Measurements from ENCODE around the gene CASP10.
"Not testable (repeated sequence)": the region's sequence is repeated elsewhere in the genome, so short reads cannot be mapped to it uniquely, and the experiment has no call there.

The CASP10 gene

DNA sequence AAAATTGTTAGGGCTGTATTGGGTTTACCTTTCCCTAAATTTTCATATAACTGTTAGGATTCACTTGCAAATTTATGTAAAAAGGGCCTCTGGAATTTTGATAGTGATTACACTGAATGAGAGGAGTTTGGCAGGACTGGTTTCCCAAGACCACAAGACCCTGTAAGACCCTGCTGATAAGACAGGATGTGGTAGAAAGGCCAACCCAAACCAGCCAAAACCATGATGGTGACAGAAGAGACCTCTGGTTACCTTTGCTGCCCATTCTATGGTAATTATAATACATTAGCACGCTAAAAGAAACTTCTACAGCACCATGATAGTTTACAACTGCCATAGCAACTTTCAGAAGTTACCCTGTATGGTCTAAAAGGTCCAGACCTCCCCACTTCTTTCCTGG is 8.3 kb upstream of the CASP10 start:
- H3K4me3 Mint-ChIP-seq: no peak overlapping the region
- H3K27me3 Mint-ChIP-seq: no peaks in the 10 kb centered on the region
- no peak overlapping the region for H3K27ac Mint-ChIP-seq
- no peaks in the 10 kb centered on the region for H3K36me3 Mint-ChIP-seq (ENCODE audit: low read depth)
- H3K9me3 Mint-ChIP-seq: peaks cover 10% of the 10 kb centered on the region
- no peak for DNase-seq
- peaks cover 16% of the 10 kb centered on the region for H3K4me1 Mint-ChIP-seq (ENCODE audit: low read depth)

DNA sequence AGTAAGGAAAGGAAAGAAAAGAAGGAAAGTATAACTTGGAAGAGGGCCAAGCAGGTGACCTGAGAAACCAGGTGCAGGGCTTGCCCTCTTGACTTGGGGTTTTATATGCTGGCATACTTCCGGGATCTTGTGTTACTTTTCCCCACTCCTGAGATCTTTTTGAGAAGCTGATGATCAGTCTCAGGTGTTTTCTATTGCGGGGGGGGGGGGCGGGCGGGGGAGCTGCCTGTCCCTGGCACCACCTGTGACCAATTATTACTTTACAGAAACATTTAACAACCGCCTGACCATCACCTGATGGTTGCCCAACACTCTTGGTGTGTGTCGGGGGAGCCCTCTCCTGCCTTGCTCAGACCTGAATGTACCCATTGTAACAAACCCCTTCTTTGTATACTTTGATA is 6.9 kb upstream of the CASP10 start:
- peaks cover 23% of the 10 kb centered on the region for H3K4me1 Mint-ChIP-seq (ENCODE audit: low read depth)
- no peak overlapping the region for H3K4me3 Mint-ChIP-seq
- no peak overlapping the region for H3K27ac Mint-ChIP-seq
- H3K36me3 Mint-ChIP-seq (ENCODE audit: low read depth): no peaks in the 10 kb centered on the region
- no peak for DNase-seq
- peaks cover 3% of the 10 kb centered on the region for H3K9me3 Mint-ChIP-seq
- H3K27me3 Mint-ChIP-seq: no peaks in the 10 kb centered on the region

DNA sequence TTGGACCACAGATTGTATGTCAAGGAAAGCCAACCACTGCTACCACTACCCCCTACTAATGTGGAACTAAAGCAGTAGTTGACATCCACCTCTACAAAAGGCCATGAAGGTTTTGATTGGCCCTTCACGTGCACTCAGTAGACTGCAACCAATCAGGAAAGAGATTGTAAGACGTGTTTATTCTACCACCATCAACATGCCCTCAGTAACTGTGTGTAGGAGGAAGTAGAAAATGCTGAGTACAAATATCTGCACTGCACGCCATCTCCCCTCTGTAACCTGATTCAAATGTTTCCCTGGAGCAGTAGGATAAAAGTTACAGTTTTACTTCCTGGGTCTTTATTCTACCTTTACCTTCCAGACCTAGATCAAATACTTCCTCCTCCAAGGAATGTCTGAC is 2.9 kb upstream of the CASP10 start:
- peaks cover 50% of the 10 kb centered on the region for H3K4me1 Mint-ChIP-seq (ENCODE audit: low read depth)
- no peaks in the 10 kb centered on the region for H3K9me3 Mint-ChIP-seq
- H3K4me3 Mint-ChIP-seq: no peak overlapping the region
- peaks cover 9% of the 10 kb centered on the region for H3K36me3 Mint-ChIP-seq (ENCODE audit: low read depth)
- no peaks in the 10 kb centered on the region for H3K27me3 Mint-ChIP-seq
- no peak for DNase-seq
- H3K27ac Mint-ChIP-seq: no peak overlapping the region

DNA sequence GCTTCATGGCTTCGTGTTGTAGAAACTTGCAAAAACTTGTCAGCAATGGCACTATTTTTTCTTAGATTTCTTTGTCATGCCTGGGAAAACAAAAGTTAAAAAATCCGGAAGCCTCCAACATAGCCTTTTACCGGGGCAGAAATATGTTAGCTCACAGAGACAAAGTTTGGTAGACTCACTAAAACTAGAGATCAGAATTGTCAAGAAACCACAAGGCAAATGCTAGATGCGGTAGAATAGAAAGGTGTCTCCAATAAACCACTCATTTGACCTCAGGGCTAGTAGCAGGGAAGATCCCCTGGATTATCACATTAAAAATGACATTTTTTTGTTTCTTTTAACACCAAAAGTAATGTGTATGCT is 405 bp downstream of the CASP10 start:
- H3K4me3 Mint-ChIP-seq: peak overlapping the region; percentile 85
- peaks cover 1% of the 10 kb centered on the region for H3K9me3 Mint-ChIP-seq
- peaks cover 68% of the 10 kb centered on the region for H3K4me1 Mint-ChIP-seq (ENCODE audit: low read depth)
- H3K36me3 Mint-ChIP-seq (ENCODE audit: low read depth): peaks cover 31% of the 10 kb centered on the region
- H3K27ac Mint-ChIP-seq: peak overlapping the region; percentile 72
- no peak for DNase-seq
- no peaks in the 10 kb centered on the region for H3K27me3 Mint-ChIP-seq

DNA sequence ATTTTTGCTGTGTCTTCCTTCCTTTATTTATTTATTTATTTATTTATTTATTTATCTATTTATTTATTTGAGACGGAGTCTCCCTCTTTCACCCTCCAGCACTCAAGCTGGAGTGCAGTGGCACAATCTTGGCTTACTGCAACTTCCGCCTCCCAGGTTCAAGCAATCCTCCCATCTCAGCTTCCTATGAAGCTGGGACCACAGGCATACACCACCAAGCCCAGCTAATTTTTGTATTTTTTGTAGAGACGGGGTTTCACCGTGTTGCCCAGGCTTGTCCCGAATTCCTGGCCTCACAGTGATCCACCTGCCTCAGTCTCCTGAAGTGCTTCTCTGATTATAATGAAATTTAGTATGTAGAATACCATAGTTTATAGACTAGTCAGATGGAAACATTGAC is 894 bp downstream of the CASP10 start:
- not testable (repeated sequence) for H3K27me3 Mint-ChIP-seq, H3K9me3 Mint-ChIP-seq, DNase-seq
- Mint-ChIP-seq H3K4me3 (peak overlapping the region; percentile 85), H3K4me1 (ENCODE audit: low read depth) (peaks cover 71% of the 10 kb centered on the region), H3K36me3 (ENCODE audit: low read depth) (peaks cover 34% of the 10 kb centered on the region), H3K27ac (peak overlapping the region; percentile 94)

DNA sequence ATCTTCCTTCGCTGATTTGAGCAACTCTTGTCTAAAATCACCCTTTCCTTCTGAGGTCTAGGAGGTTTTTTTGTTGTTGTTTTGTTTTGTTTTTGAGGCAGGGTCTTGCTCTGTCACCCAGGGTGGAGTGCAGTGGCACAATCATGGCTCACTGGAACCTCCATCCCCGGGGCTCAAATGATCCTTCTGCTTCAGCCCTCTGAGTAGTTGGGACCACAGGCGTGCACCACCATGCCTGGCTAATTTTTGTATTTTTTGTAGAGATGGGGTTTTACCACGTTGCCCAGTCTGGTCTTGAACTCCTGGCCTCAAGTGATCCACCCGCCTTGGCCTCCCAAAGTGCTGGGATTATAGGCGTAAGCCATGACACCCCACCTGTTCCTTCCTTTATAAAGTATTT is 1.3 kb downstream of the CASP10 start:
- peak overlapping the region; percentile 85 for H3K4me3 Mint-ChIP-seq
- H3K27me3 Mint-ChIP-seq, H3K9me3 Mint-ChIP-seq: not testable (repeated sequence)
- H3K4me1 Mint-ChIP-seq (ENCODE audit: low read depth): peaks cover 73% of the 10 kb centered on the region
- H3K36me3 Mint-ChIP-seq (ENCODE audit: low read depth): peaks cover 35% of the 10 kb centered on the region
- peak; percentile 55 for DNase-seq
- peak overlapping the region; percentile 94 for H3K27ac Mint-ChIP-seq

DNA sequence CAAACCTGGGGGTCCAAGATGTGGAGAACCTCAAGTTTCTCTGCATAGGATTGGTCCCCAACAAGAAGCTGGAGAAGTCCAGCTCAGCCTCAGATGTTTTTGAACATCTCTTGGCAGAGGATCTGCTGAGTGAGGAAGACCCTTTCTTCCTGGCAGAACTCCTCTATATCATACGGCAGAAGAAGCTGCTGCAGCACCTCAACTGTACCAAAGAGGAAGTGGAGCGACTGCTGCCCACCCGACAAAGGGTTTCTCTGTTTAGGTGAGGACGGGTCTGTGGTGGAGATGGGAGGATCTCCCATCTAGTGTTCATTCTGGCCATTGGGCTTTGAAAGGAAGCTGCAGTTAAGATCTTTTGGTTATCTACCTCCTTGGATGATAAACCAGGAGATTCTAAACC is 2.9 kb downstream of the CASP10 start:
- peaks cover 77% of the 10 kb centered on the region for H3K4me1 Mint-ChIP-seq (ENCODE audit: low read depth)
- peak; percentile 50 for DNase-seq
- peak overlapping the region; percentile 85 for H3K4me3 Mint-ChIP-seq
- H3K36me3 Mint-ChIP-seq (ENCODE audit: low read depth): peaks cover 46% of the 10 kb centered on the region
- H3K27me3 Mint-ChIP-seq: no peaks in the 10 kb centered on the region
- H3K9me3 Mint-ChIP-seq: peaks cover 3% of the 10 kb centered on the region
- H3K27ac Mint-ChIP-seq: peak overlapping the region; percentile 94

DNA sequence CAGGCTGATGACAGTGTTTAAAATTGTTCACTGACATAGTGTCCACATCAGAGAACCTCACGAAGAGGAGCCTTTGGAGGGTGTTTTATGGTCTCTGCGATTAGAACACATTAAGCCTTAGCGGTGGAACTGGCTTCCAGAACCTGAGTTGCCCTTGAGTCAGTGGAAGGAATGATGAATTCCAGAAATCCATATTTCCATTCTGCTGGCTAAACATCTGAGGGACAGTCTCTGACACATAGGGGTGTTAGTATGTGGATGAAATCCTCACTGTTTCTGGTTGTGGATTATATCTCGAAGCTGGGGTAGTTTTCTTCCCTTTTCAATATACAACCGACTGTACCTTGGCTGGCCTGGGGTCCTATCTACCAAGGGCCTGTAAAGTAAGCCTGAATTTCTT is 4.0 kb downstream of the CASP10 start:
- Mint-ChIP-seq H3K27ac (peak overlapping the region; percentile 94), H3K4me3 (no peak overlapping the region), H3K4me1 (ENCODE audit: low read depth) (peaks cover 86% of the 10 kb centered on the region), H3K27me3 (no peaks in the 10 kb centered on the region), H3K36me3 (ENCODE audit: low read depth) (peaks cover 46% of the 10 kb centered on the region), H3K9me3 (peaks cover 3% of the 10 kb centered on the region)
- DNase-seq: no peak

DNA sequence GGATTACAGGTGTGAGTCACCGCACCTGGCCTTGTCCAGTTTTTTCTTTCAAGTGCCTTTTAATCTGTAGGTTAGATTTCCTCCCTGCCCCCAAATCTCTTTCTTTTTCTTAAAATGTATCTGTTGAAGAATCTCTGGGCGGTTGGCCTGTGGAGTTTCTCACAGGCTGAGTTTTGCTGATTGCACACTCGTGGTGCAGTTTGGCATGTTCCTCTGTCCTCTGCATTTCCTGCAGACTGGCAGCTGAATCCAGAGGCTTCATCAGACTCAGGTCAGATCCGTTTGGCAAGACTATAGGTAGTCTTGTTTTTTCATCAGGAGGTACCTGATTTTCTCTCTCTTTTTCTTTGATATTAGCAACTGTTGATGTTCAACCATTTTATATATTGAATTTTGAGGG is 5.5 kb downstream of the CASP10 start:
- DNase-seq: no peak
- peaks cover 83% of the 10 kb centered on the region for H3K4me1 Mint-ChIP-seq (ENCODE audit: low read depth)
- no peaks in the 10 kb centered on the region for H3K27me3 Mint-ChIP-seq
- peaks cover 48% of the 10 kb centered on the region for H3K36me3 Mint-ChIP-seq (ENCODE audit: low read depth)
- H3K27ac Mint-ChIP-seq: peak overlapping the region; percentile 27
- H3K9me3 Mint-ChIP-seq: peaks cover 3% of the 10 kb centered on the region
- H3K4me3 Mint-ChIP-seq: no peak overlapping the region

DNA sequence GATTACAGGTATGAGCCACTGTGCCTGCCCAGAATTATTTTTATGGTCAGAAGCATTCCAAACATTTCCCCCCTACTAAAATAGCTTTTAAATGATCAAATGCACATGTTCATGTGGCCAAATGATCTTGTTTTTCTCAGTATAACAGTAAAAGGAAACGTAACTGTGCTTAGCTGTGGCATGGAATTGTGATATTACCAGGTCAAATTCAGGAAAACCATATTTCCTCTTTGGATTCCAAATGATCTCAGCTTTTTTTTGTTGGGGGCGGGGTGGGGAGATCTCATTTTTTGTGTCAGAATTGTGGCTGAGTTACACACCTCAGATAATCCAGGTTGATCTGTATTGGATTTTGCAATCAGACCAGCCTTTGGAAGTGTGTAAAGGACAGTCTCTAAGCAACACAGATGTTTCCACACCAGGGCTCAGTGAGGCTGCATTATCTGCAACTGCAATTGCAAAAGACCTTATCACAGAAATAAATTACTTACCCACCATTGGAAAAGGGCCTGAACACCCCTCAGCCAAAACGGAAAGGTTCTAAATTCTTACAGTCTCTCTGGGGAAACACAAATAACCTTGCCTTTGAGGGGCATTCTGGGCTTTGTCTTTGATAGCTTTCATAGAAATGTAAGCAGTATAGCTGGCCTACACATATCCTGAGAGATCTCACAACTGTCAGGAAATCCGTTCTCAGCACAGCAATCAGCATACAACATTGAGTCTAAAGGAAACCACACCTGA is 8.4 kb downstream of the CASP10 start:
- Mint-ChIP-seq H3K4me1 (ENCODE audit: low read depth) (peaks cover 83% of the 10 kb centered on the region), H3K9me3 (peaks cover 3% of the 10 kb centered on the region), H3K4me3 (no peak overlapping the region), H3K27ac (no peak overlapping the region), H3K27me3 (no peaks in the 10 kb centered on the region), H3K36me3 (ENCODE audit: low read depth) (peaks cover 49% of the 10 kb centered on the region)
- DNase-seq: no peak

DNA sequence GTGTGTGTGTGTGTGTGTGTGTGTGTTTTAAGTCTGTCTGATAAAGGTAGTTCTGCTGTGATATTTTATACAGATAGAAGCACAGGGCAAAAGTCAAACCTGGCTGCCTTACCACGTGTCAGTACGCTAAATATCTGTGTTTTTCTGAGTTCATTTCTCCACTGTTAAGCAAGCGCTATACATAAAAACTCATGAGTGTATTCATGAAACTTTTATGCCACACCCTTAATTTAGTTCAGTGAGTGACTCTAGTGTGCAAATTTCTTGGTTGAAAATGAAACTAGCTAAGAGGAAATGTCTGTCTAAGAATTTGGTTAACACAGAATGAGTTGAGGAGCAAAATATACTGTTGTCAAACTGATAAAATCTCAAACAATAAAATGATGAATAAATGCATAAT is 11.2 kb downstream of the CASP10 start:
- H3K36me3 Mint-ChIP-seq (ENCODE audit: low read depth): peaks cover 46% of the 10 kb centered on the region
- DNase-seq: no peak
- no peaks in the 10 kb centered on the region for H3K9me3 Mint-ChIP-seq
- H3K4me3 Mint-ChIP-seq: peak overlapping the region; percentile 42
- H3K27ac Mint-ChIP-seq: peak overlapping the region; percentile 84
- H3K4me1 Mint-ChIP-seq (ENCODE audit: low read depth): peaks cover 72% of the 10 kb centered on the region
- H3K27me3 Mint-ChIP-seq: no peaks in the 10 kb centered on the region

DNA sequence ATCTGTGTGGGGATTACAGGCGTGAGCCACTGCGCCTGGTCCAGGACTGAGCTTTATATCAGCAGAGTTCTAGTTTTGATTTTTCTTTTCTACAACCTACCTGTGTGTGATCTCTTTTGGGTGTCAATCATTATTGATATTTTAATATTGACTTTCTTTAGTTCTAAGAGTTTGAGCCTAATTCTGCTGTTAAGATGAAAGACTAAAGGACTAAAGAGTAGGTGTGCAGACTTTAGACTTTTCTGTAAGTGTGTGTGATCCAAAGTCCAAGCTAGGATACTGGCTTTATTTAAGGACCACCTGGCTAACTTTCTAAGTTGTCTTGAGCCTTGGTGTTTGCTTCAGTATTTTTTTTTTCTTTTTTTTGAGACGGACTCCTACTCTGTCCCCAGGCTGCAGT is 12.4 kb downstream of the CASP10 start:
- Mint-ChIP-seq H3K36me3 (ENCODE audit: low read depth) (peaks cover 44% of the 10 kb centered on the region), H3K4me3 (no peak overlapping the region), H3K27me3 (no peaks in the 10 kb centered on the region), H3K27ac (no peak overlapping the region), H3K4me1 (ENCODE audit: low read depth) (peaks cover 63% of the 10 kb centered on the region), H3K9me3 (no peaks in the 10 kb centered on the region)
- no peak for DNase-seq

DNA sequence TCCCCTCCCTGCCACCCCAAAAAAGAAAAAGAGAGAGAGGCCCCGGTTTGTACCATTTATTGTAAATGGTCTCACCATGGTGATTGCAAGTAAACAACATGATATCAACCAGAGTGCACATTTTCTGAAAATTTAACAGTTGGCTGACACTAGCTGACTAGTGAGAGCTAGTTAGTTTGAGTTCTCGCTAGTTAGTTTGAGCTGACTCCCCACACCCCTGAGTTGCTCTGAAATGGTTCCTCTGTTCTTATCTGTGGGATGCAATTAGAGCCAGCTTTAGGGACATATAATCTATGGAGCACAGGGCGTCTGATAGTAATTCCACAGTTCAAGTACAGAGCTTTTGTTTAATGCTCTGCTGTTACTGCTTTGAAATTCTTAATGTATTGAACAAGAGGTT is 13.1 kb downstream of the CASP10 start:
- H3K36me3 Mint-ChIP-seq (ENCODE audit: low read depth): peaks cover 47% of the 10 kb centered on the region
- no peak overlapping the region for H3K27ac Mint-ChIP-seq
- H3K9me3 Mint-ChIP-seq: no peaks in the 10 kb centered on the region
- no peaks in the 10 kb centered on the region for H3K27me3 Mint-ChIP-seq
- H3K4me3 Mint-ChIP-seq: no peak overlapping the region
- no peak for DNase-seq
- peaks cover 60% of the 10 kb centered on the region for H3K4me1 Mint-ChIP-seq (ENCODE audit: low read depth)

DNA sequence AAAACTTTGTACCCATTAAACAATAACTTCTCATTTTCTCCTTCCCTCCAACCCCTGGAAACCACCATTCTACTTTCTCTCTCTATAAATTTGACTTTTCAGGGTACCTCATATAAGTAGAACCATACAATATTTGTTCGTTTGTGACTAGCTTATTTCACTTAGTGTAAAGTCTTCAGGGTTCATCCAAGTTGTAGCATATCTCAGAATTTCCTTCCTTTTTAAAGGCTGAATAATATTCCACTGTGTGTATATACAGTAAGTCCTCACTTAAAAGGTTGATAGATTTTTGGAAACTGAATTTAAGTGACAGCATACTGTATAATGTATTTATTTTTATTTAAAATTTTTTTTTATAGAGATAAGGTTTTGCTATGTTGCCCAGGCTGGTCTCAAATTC is 13.9 kb downstream of the CASP10 start:
- Mint-ChIP-seq H3K36me3 (ENCODE audit: low read depth) (peaks cover 52% of the 10 kb centered on the region), H3K27ac (no peak overlapping the region), H3K27me3 (no peaks in the 10 kb centered on the region), H3K4me3 (no peak overlapping the region), H3K9me3 (no peaks in the 10 kb centered on the region), H3K4me1 (ENCODE audit: low read depth) (peaks cover 52% of the 10 kb centered on the region)
- DNase-seq: no peak

DNA sequence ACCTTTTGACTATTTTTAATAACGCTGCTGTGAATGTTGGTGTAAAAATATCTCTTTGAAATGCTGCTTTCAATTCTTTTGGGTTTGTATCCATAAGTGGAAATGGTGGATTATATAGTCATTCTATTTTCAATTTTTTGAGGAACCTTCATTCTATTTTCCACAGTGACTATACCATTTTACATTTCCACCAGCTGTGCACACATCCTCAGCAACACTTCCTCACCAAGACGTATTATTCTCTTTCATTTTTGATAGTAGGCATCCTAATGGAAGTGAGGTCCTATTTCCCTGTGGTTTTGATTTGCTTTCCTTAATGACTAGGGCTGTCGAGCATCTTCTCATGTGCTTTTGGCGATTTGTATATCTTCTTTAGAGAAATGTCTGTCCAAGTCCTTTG is 14.8 kb downstream of the CASP10 start:
- H3K27me3 Mint-ChIP-seq: no peaks in the 10 kb centered on the region
- no peaks in the 10 kb centered on the region for H3K9me3 Mint-ChIP-seq
- peaks cover 50% of the 10 kb centered on the region for H3K36me3 Mint-ChIP-seq (ENCODE audit: low read depth)
- H3K4me1 Mint-ChIP-seq (ENCODE audit: low read depth): peaks cover 45% of the 10 kb centered on the region
- no peak overlapping the region for H3K4me3 Mint-ChIP-seq
- no peak overlapping the region for H3K27ac Mint-ChIP-seq
- no peak for DNase-seq

DNA sequence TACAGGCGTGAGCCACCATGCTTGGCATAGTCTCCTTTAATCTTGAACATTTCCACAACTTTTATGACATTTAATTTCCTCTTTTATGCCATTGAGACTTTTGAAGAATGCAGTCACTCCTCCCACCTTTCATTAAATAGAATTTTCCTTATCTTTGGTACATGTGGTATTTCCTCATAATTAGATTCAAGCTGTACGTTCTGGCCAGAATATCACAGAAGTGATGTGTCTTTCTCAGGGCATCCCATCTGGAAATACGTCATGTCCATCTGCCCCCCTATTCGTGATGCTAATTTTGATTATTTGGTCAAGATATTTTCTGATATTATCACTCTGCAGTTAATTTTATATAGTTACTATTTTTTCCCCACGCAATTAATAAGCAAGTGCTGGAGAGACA is 16.9 kb downstream of the CASP10 start:
- Mint-ChIP-seq H3K27me3 (no peaks in the 10 kb centered on the region), H3K4me3 (no peak overlapping the region), H3K27ac (no peak overlapping the region), H3K36me3 (ENCODE audit: low read depth) (peaks cover 41% of the 10 kb centered on the region), H3K9me3 (no peaks in the 10 kb centered on the region), H3K4me1 (ENCODE audit: low read depth) (peaks cover 30% of the 10 kb centered on the region)
- DNase-seq: no peak

Data from activated T-cell treated with anti-CD3 and anti-CD28 coated beads, Interleukin-2, amount 50 U/mL, for 24 hours (primary cell).